Measurements from ENCODE around the gene ADTRP. TPM values are rescaled to one million over a fixed set of nuclear protein-coding genes. Genes with fewer than 3 reads are reported as not detected.

Gene ADTRP
- total RNA-seq, 2 experiments from 2014 or later, result not detected

DNA sequence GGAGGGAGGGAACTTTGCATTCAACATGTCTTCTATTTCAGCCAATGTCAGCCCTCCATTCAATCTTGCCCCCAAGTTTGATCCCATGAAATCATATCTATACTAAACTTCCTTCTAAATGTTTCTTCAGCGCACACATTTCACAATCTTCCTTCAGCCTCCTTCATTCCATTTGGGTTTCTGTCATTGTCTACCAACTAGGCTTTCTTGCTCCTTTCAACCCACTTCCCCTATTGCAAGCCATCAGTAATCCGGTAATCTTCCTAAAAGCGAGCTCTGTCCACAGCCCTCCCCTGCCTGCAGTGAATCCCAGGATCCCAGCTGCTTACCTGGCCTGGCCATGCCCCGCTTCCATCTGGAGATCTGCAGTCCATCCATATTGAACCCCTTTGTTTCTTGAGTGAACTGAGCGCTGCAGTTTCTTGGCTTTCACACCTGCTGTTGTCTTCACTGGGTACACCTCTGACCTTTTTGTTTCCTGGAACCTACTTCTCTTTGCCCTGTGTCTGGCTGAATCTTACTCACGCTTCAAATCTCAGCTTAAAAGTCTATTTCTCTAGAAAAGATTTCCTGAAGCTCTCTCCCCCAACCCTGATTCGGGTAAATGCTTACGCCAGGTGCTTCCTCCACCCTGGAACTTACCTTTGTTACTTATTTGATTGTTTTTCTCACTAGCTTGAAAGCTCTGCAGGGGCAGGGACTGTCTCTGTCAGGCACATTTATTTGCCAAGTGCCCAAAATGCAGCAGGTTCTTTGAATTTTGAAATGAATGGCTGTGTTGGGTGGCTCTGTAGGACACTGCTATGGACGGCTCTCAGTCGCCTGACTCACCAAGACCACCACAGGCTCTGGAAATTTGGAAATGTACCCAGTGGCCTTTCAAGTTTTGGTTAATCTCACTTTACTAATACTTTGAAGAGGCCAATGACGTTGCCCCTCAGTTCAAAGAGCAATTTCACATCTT, 50.3 kb downstream of the ADTRP start:
- intact Hi-C loops (cut with micrococcal nuclease; ENCODE audit: unreplicated experiment), result no loop called here

DNA sequence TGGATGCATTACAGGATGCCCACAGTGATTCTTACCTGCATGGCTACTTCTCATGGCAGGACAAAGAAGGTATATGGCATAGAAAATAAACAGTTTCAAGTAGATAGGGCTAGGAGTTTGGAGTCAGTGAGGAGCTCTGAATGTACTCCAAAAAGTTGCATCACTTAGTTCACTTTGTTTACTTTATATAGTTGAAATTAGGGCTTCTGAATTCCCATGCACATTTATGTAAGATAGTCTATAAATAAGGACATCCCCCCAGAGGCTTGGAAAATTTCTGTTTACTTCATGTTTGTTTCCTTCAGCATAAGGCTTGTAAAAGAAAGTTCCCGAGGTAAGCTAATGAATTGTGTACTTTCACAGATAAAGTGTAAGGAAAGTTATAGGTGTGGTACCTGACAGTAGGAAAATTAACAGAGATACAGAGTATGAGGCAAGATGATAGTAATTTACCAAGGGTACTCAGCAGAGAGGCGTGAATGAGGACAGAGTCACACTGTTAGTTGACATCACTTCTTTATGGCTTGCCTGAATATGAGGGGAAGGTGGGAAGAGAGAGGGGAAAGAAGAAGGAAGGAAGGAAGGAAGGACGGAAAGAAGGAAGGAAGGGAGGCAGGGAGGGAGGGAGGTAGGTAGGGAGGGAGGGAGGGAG, 51.1 kb downstream of the ADTRP start:
- Histone ChIP-seq H3K79me2 (ENCODE audit: insufficient read depth, low read depth, low read length) (no peaks in the 10 kb centered on the region), H3K27ac (ENCODE audit: low read depth, low read length, poor library complexity, severe bottlenecking) (no peak overlapping the region), H3K9me3 (ENCODE audit: low read length) (no peaks in the 10 kb centered on the region), H3K4me3 (ENCODE audit: low read depth, low read length, poor library complexity, severe bottlenecking) (no peak overlapping the region), H4K20me1 (ENCODE audit: insufficient read depth, low read length) (no peaks in the 10 kb centered on the region), H3K4me1 (ENCODE audit: insufficient read depth, low read length, poor library complexity, severe bottlenecking) (no peaks in the 10 kb centered on the region), H3K4me2 (ENCODE audit: low read length) (no peak overlapping the region), H3K36me3 (ENCODE audit: insufficient read depth, low read length) (no peaks in the 10 kb centered on the region), H2AFZ (ENCODE audit: low read length) (no peak overlapping the region), H3K9me2 (ENCODE audit: insufficient read depth, low read length) (no peaks in the 10 kb centered on the region)
- CTCF ChIA-PET (ENCODE audit: unreplicated experiment), result no interaction called here
- intact Hi-C loops (cut with micrococcal nuclease; ENCODE audit: unreplicated experiment), result no loop called here
- POLR2A ChIA-PET, result no interaction called here
- no TSS peak for BruUV-seq (replicated peaks)
- DNase-seq (ENCODE audit: low spot score), result no peak
- TF ChIP-seq EZH2phosphoT487 (IDR thresholded peaks at IDR 0.05; ENCODE audit: borderline replicate concordance, low read depth, low read length), result no peak
- TF ChIP-seq, protein P1, sequence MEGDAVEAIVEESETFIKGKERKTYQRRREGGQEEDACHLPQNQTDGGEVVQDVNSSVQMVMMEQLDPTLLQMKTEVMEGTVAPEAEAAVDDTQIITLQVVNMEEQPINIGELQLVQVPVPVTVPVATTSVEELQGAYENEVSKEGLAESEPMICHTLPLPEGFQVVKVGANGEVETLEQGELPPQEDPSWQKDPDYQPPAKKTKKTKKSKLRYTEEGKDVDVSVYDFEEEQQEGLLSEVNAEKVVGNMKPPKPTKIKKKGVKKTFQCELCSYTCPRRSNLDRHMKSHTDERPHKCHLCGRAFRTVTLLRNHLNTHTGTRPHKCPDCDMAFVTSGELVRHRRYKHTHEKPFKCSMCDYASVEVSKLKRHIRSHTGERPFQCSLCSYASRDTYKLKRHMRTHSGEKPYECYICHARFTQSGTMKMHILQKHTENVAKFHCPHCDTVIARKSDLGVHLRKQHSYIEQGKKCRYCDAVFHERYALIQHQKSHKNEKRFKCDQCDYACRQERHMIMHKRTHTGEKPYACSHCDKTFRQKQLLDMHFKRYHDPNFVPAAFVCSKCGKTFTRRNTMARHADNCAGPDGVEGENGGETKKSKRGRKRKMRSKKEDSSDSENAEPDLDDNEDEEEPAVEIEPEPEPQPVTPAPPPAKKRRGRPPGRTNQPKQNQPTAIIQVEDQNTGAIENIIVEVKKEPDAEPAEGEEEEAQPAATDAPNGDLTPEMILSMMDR (conservative IDR thresholded peaks at IDR 0.05; ENCODE audit: low read length), result no peak

More for the DNA sequence above, 50.3 kb downstream of the ADTRP start:
- H3K4me2 ChIP-seq (ENCODE audit: low read length), result no peak overlapping the region
- ChIA-PET CTCF (ENCODE audit: unreplicated experiment) (no interaction called here), POLR2A (interaction anchor here (0.6 kb wide), 1 partner anchor 369 kb away, joined by 3 read pairs; no protein-coding TSS in a partner anchor)
- H3K9me2 ChIP-seq (ENCODE audit: insufficient read depth, low read length), result no peaks in the 10 kb centered on the region
- no TSS peak for BruUV-seq (replicated peaks)
- H3K4me1 ChIP-seq (ENCODE audit: insufficient read depth, low read length, poor library complexity, severe bottlenecking), result no peaks in the 10 kb centered on the region
- no peaks in the 10 kb centered on the region for H3K79me2 ChIP-seq (ENCODE audit: insufficient read depth, low read depth, low read length)
- H3K9me3 ChIP-seq (ENCODE audit: low read length), result no peaks in the 10 kb centered on the region
- H3K36me3 ChIP-seq (ENCODE audit: insufficient read depth, low read length), result no peaks in the 10 kb centered on the region
- no peaks in the 10 kb centered on the region for H4K20me1 ChIP-seq (ENCODE audit: insufficient read depth, low read length)
- DNase-seq (ENCODE audit: low spot score), result no peak
- TF ChIP-seq EZH2phosphoT487 (IDR thresholded peaks at IDR 0.05; ENCODE audit: borderline replicate concordance, low read depth, low read length), result no peak
- TF ChIP-seq, protein P1 (conservative IDR thresholded peaks at IDR 0.05; ENCODE audit: low read length), result no peak
- no peak overlapping the region for H3K27ac ChIP-seq (ENCODE audit: low read depth, low read length, poor library complexity, severe bottlenecking)
- H3K4me3 ChIP-seq (ENCODE audit: low read depth, low read length, poor library complexity, severe bottlenecking), result no peak overlapping the region
- no peak overlapping the region for H2AFZ ChIP-seq (ENCODE audit: low read length)

Data from OCI-LY7 (cell line).